RWPE2 (cell line): Measurements from ENCODE around the gene RHOC.

ENCODE experiments used
- ATAC-seq: fragments of 200-7000 bp; cut with Tn5 transposase; 3 replicates; pipeline ENCODE4 v1.9.1; 2021; ENCODE audit warnings: low read depth
- DNase-seq: peaks from one replicate; pipeline ENCODE4 v3.0.0-alpha.2; 2020; ENCODE audit warnings: low spot score
- H3K27ac ChIP-seq: fragments of 450-650 bp; 2 replicates; pipeline ENCODE4 v1.5.1; 2017; ENCODE audit warnings: mild to moderate bottlenecking; ENCODE audit not compliant: poor library complexity, severe bottlenecking
- H3K27me3 ChIP-seq: fragments of 250-450 bp; sonication (Bioruptor Pico); 2 replicates; pipeline ENCODE4 v1.5.1; 2021; ENCODE audit warnings: mild to moderate bottlenecking, moderate library complexity; ENCODE audit not compliant: insufficient read depth, poor library complexity, severe bottlenecking
- H3K36me3 ChIP-seq: fragments of 250-450 bp; sonication (Bioruptor Pico); 2 replicates; pipeline ENCODE4 v1.5.1; 2020; ENCODE audit warnings: low read depth, mild to moderate bottlenecking, moderate library complexity
- H3K4me1 ChIP-seq: fragments of 250-450 bp; sonication (Bioruptor Pico); 2 replicates; pipeline ENCODE4 v1.5.1; 2021; ENCODE audit warnings: mild to moderate bottlenecking, moderate library complexity; ENCODE audit not compliant: insufficient read depth, poor library complexity, severe bottlenecking
- H3K4me3 ChIP-seq: fragments of 250-450 bp; sonication (Bioruptor Pico); 2 replicates; pipeline ENCODE4 v1.5.1; 2021; ENCODE audit warnings: mild to moderate bottlenecking, moderate library complexity; ENCODE audit not compliant: severe bottlenecking
- H3K9me3 ChIP-seq: fragments of 250-450 bp; sonication (Bioruptor Pico); 2 replicates; pipeline ENCODE4 v1.5.1; 2021; ENCODE audit warnings: mild to moderate bottlenecking, moderate library complexity; ENCODE audit not compliant: severe bottlenecking
- CTCF ChIP-seq: fragments of 450-650 bp; IDR thresholded peaks from one replicate; pipeline ENCODE4 v1.5.1; 2017; ENCODE audit warnings: mild to moderate bottlenecking, moderate library complexity; ENCODE audit not compliant: poor library complexity, severe bottlenecking

The RHOC gene

GRCh38 chr1:112701227-112702066 lies 5.5 kb downstream of the RHOC start:
- Histone ChIP-seq H3K4me3 (no peak overlapping the region), H3K9me3 (no peaks in the 10 kb centered on the region), H3K27ac (peak overlapping the region; percentile 92), H3K27me3 (no peaks in the 10 kb centered on the region), H3K36me3 (peaks cover 64% of the 10 kb centered on the region), H3K4me1 (peaks cover 38% of the 10 kb centered on the region)
- ATAC-seq (no peak), DNase-seq (no peak)
- TF ChIP-seq CTCF = no peak

GRCh38 chr1:112700290-112701226 lies 6.4 kb downstream of the RHOC start:
- Histone ChIP-seq H3K36me3 (peaks cover 69% of the 10 kb centered on the region), H3K27me3 (no peaks in the 10 kb centered on the region), H3K27ac (peak overlapping the region; percentile 92), H3K4me3 (no peak overlapping the region), H3K4me1 (peaks cover 38% of the 10 kb centered on the region), H3K9me3 (no peaks in the 10 kb centered on the region)
- TF ChIP-seq CTCF = no peak
- peak; percentile 47 for ATAC-seq
- DNase-seq = peak; percentile 89

- Histone ChIP-seq H3K27ac (peak overlapping the region; percentile 92), H3K9me3 (no peaks in the 10 kb centered on the region), H3K27me3 (no peaks in the 10 kb centered on the region), H3K36me3 (peaks cover 79% of the 10 kb centered on the region), H3K4me1 (peaks cover 36% of the 10 kb centered on the region), H3K4me3 (no peak overlapping the region)
- DNase-seq (no peak), ATAC-seq (no peak)
- no peak for TF ChIP-seq CTCF
These were observed 7.3 kb downstream of the RHOC start for GRCh38 chr1:112699425-112700144.

- Histone ChIP-seq H3K36me3 (peaks cover 82% of the 10 kb centered on the region), H3K4me3 (no peak overlapping the region), H3K9me3 (no peaks in the 10 kb centered on the region), H3K4me1 (peaks cover 27% of the 10 kb centered on the region), H3K27ac (peak overlapping the region; percentile 92), H3K27me3 (no peaks in the 10 kb centered on the region)
- no peak for DNase-seq
- peak; percentile 24; the same call in 2 of the 3 replicates for ATAC-seq
- TF ChIP-seq CTCF = no peak
These were observed 8.3 kb downstream of the RHOC start for GRCh38 chr1:112698366-112699310.
